K562 (cell line): Measurements from ENCODE around the gene TMEM117. TPM values are rescaled to one million over a fixed set of nuclear protein-coding genes. Genes with fewer than 3 reads are reported as not detected.

ENCODE experiments used
- ATAC-seq: fragments of 200-7000 bp; cut with Tn5 transposase; 3 replicates; pipeline ENCODE4 v1.9.1; 2020; ENCODE audit warnings: moderate library complexity
- BruUV-seq: library from RNA; stranded (reverse); fragments of 400-500 nt; replicated peaks from 2 replicates; lab custom pipeline; 2021; lab: Mats Ljungman, UMichigan
- CTCF ChIA-PET: fragments of 300-600 bp; formaldehyde crosslinking; extraction: SDS; loops from one replicate; lab custom pipeline; 2021; ENCODE audit warnings: low intra/inter-chr PET ratio; lab: Yijun Ruan, JAX
- POLR2A ChIA-PET: fragments of 300-600, 350-650 bp; sonication (Branson Sonifier 250); formaldehyde crosslinking; extraction: SDS; loops from one replicate; lab custom pipeline; 2021; ENCODE audit warnings: antibody characterized with exemption, inconsistent platforms; lab: Yijun Ruan, JAX
- DNase-seq, 4 experiments: peaks; one replicate each; pipeline versions ENCODE4 v3.0.0 to v3.0.0-alpha.2; 2011 to 2018; ENCODE audit warnings: low spot score in 3 of 4, mixed read lengths in 3 of 4; ENCODE audit errors: extremely low read depth in 1 of 4
- FAIRE-seq: peaks from 2 replicates; lab custom pipeline; 2011; peaks lifted over from hg19 to GRCh38; lab: Jason Lieb, UNC
- H2AFZ ChIP-seq: 2 replicates; pipeline ENCODE4 v1.6.0; 2011; ENCODE audit warnings: low read depth, low read length, control low read depth, inconsistent platforms
- H3K27ac ChIP-seq: fragments of 200-600 bp; 3 replicates; pipeline ENCODE4 v1.8.0; 2011; ENCODE audit warnings: low read depth, mild to moderate bottlenecking, control low read depth, inconsistent platforms, low read length, moderate library complexity, mixed read lengths; ENCODE audit errors: extremely low read depth
- H3K27me3 ChIP-seq, 2 experiments: fragments of 300-600 bp in 1 of 2; 2 replicates in 1 of 2; 3 replicates in 1 of 2; pipeline versions ENCODE4 v1.6.0 to v1.8.0; 2011; ENCODE audit warnings: inconsistent platforms in 2 of 2, low read length in 2 of 2, mild to moderate bottlenecking in 1 of 2, mixed read lengths in 1 of 2, moderate library complexity in 1 of 2; ENCODE audit not compliant: control insufficient read depth in 2 of 2, insufficient read depth in 2 of 2
- H3K36me3 ChIP-seq: fragments of 300-600 bp; 3 replicates; pipeline ENCODE4 v1.8.0; 2011; ENCODE audit warnings: mild to moderate bottlenecking, low read length, inconsistent platforms; ENCODE audit not compliant: control insufficient read depth, insufficient read depth
- H3K4me1 ChIP-seq, 2 experiments: fragments of 200-600 bp in 1 of 2; replicated peaks in 1 of 2; 2 replicates in 1 of 2; 3 replicates in 1 of 2; pipeline versions ENCODE4 v1.5.1 to v1.8.0; 2011; ENCODE audit warnings: inconsistent platforms in 2 of 2, low read length in 2 of 2, mild to moderate bottlenecking in 1 of 2, mixed read lengths in 1 of 2, moderate library complexity in 1 of 2; ENCODE audit not compliant: control insufficient read depth in 2 of 2, insufficient read depth in 2 of 2
- H3K4me2 ChIP-seq: 2 replicates; pipeline ENCODE4 v1.6.1; 2011; ENCODE audit warnings: low read length, control low read depth, inconsistent platforms, mixed read lengths; ENCODE audit not compliant: insufficient read depth
- H3K4me3 ChIP-seq: fragments of 200-600 bp; sonication (generic), shearing (Covaris generic); 2 replicates; pipeline ENCODE4 v1.5.1; 2016; ENCODE audit warnings: control low read depth, inconsistent platforms
- H3K79me2 ChIP-seq: fragments of 200-600 bp; 3 replicates; pipeline ENCODE4 v1.8.0; 2011; ENCODE audit warnings: low read length, inconsistent platforms; ENCODE audit not compliant: control insufficient read depth, insufficient read depth
- H3K9ac ChIP-seq, 2 experiments: 2 replicates each; pipeline versions ENCODE4 v1.6.0 to v1.6.1; 2011; ENCODE audit warnings: low read depth in 2 of 2, low read length in 2 of 2, control low read depth in 1 of 2, inconsistent platforms in 1 of 2, mild to moderate bottlenecking in 1 of 2, mixed read lengths in 1 of 2; ENCODE audit not compliant: insufficient read depth in 1 of 2
- H3K9me1 ChIP-seq: one replicate; pipeline ENCODE4 v1.6.0; 2011; ENCODE audit warnings: inconsistent platforms, mild to moderate bottlenecking, low read length, moderate library complexity; ENCODE audit not compliant: control insufficient read depth, insufficient read depth
- H3K9me3 ChIP-seq: replicated peaks from 2 replicates; pipeline ENCODE4 v1.5.1; 2011; ENCODE audit warnings: low read depth, low read length, inconsistent platforms; ENCODE audit not compliant: control insufficient read depth, insufficient read depth
- H4K20me1 ChIP-seq: replicated peaks from 2 replicates; pipeline ENCODE4 v1.6.1; 2011; ENCODE audit warnings: low read length, inconsistent platforms, mixed read lengths; ENCODE audit not compliant: control insufficient read depth, insufficient read depth
- FOS ChIP-seq: IDR thresholded peaks from 3 replicates; pipeline ENCODE4 v1.6.1; 2011; ENCODE audit not compliant: insufficient read length; ENCODE audit errors: extremely low read depth
- KAT2B ChIP-seq: IDR thresholded peaks from one replicate; pipeline ENCODE4 v1.6.1; 2012; ENCODE audit warnings: low read depth, mild to moderate bottlenecking, control low read depth, inconsistent platforms, low read length, moderate library complexity
- MYBL2 ChIP-seq, 2 experiments: fragments of 450-650 bp in 1 of 2; sonication (generic) in 1 of 2; formaldehyde crosslinking in 1 of 2; IDR thresholded peaks; 2 replicates each; pipeline versions ENCODE4 v1.6.1 to v1.8.1; 2017 to 2022; ENCODE audit warnings: borderline replicate concordance in 1 of 2, inconsistent platforms in 1 of 2, low read depth in 1 of 2, mild to moderate bottlenecking in 1 of 2, missing genetic modification reagents in 1 of 2, moderate library complexity in 1 of 2
- NONO ChIP-seq, 2 experiments: fragments of 200-400 bp in 1 of 2; fragments of 450-650 bp in 1 of 2; formaldehyde crosslinking in 1 of 2; IDR thresholded peaks; 2 replicates each; pipeline ENCODE4 v1.6.1; 2017; ENCODE audit warnings: low read depth in 2 of 2, mild to moderate bottlenecking in 2 of 2, moderate library complexity in 2 of 2, low read length in 1 of 2
- NR2C2 ChIP-seq, 2 experiments: fragments of 200-800 bp in 1 of 2; sonication (Bioruptor generic) in 1 of 2; sonication (generic) in 1 of 2; formaldehyde crosslinking in 1 of 2; IDR thresholded peaks; 2 replicates each; pipeline versions ENCODE4 v1.6.1 to v1.8.0; 2016 to 2022; ENCODE audit warnings: mild to moderate bottlenecking in 1 of 2, missing compliant biosample characterization in 1 of 2, missing genetic modification characterization in 1 of 2, missing genetic modification reagents in 1 of 2
- POLR2B ChIP-seq: fragments of 450-650 bp; IDR thresholded peaks from 2 replicates; pipeline ENCODE4 v1.6.1; 2018; ENCODE audit warnings: low read depth; ENCODE audit not compliant: partially characterized antibody
- RBBP5 ChIP-seq: fragments of 200-600 bp; sonication (generic); IDR thresholded peaks from 2 replicates; pipeline ENCODE4 v1.6.1; 2012; ENCODE audit warnings: borderline replicate concordance, mild to moderate bottlenecking, low read length, control low read depth, inconsistent platforms; ENCODE audit not compliant: insufficient read depth, poor library complexity, severe bottlenecking
- ZKSCAN3 ChIP-seq: fragments of 250-450 bp; sonication (Bioruptor Pico); IDR thresholded peaks from 2 replicates; pipeline ENCODE4 v1.4.0; 2020
- ZNF212 ChIP-seq: fragments of 450-650 bp; formaldehyde crosslinking; IDR thresholded peaks from 2 replicates; pipeline ENCODE4 v1.4.0; 2020; ENCODE audit warnings: mild to moderate bottlenecking
- ZNF217 ChIP-seq: sonication (generic); formaldehyde crosslinking; IDR thresholded peaks from 2 replicates; pipeline ENCODE4 v1.8.0; 2022; ENCODE audit warnings: mild to moderate bottlenecking, missing genetic modification reagents
- ZNF586 ChIP-seq: fragments of 450-650 bp; formaldehyde crosslinking; conservative IDR thresholded peaks from 2 replicates; pipeline ENCODE4 v1.4.0; 2020; ENCODE audit warnings: mild to moderate bottlenecking, moderate library complexity
- ZNF668 ChIP-seq: fragments of 250-450 bp; sonication (Bioruptor Pico); IDR thresholded peaks from 2 replicates; pipeline ENCODE4 v1.8.0; 2022; ENCODE audit warnings: mild to moderate bottlenecking, inconsistent platforms
- WGBS: fragments of 100-300 bp; shearing (Covaris generic); methylation state at CpG from one replicate; pipeline ENCODE4 v1.1.6; 2016; ENCODE audit warnings: low coverage, mixed read lengths; ENCODE audit not compliant: insufficient coverage; ENCODE audit errors: missing lambda C conversion rate; 5-methylcytosine and 5-hydroxymethylcytosine counted together
- in situ Hi-C: fragments of 300-500 bp; cut with MboI; formaldehyde crosslinking; loops from 4 replicates; pipeline ENCODE4 v1.15.0; 2018; ENCODE audit warnings: inconsistent platforms, mixed read lengths
- intact Hi-C: fragments of 100-400 bp; cut with micrococcal nuclease; formaldehyde crosslinking; loops from 2 replicates; pipeline ENCODE4 v1.14.2; 2022
- polyA plus RNA-seq, 8 experiments: library from polyadenylated mRNA; depleted of rRNA in 4 of 8; stranded (reverse) in 5 of 8; unstranded in 3 of 8; fragments of >200 nt; fragmentation: Nextera tagmentation in 2 of 8; fragmentation: Illumina TruSeq in 1 of 8; extraction: Ambion mirVana in 2 of 8; extraction: Trizol in 1 of 8; gene quantifications; 2 replicates each; pipeline versions ENCODE4 v1.2.1 to v1.2.3, GENCODE V29; 2011 to 2014; ENCODE audit warnings: inconsistent platforms in 1 of 8, missing spikeins in 1 of 8
- total RNA-seq, 7 experiments: library from RNA; depleted of rRNA in 6 of 7; stranded (reverse); fragments of >200 nt in 6 of 7; fragmentation: Illumina TruSeq in 2 of 7; extraction: Trizol in 2 of 7; gene quantifications; 2 replicates each; pipeline versions ENCODE4 v1.2.1 to v1.2.3, GENCODE V29; 2011 to 2021; ENCODE audit warnings: low replicate concordance in 1 of 7
- TF ChIP-seq, protein P1 (sequence below): fragments of 450-650 bp; formaldehyde crosslinking; IDR thresholded peaks from 2 replicates; pipeline ENCODE4 v1.4.0; 2020; ENCODE audit warnings: mild to moderate bottlenecking, moderate library complexity
- TF ChIP-seq, protein P2 (sequence below): fragments of 200-800 bp; sonication (Bioruptor generic); IDR thresholded peaks from 2 replicates; pipeline ENCODE4 v1.6.1; 2017; ENCODE audit warnings: missing genetic modification characterization, missing compliant biosample characterization
- TF ChIP-seq, protein P3 (sequence below): fragments of 250-450 bp; sonication (Bioruptor Pico); IDR thresholded peaks from 2 replicates; pipeline ENCODE4 v1.5.0; 2021
- TF ChIP-seq, protein P4 (sequence below): IDR thresholded peaks from 2 replicates; pipeline ENCODE4 v1.6.1; 2011; ENCODE audit not compliant: insufficient read length; ENCODE audit errors: extremely low read depth

The TMEM117 gene
- total and polyA plus RNA-seq, 9 of the 15 experiments (the other 6 are each of a cell fraction or from before 2014, with no cell fraction given) = 0.31 to 2.8 (median 1.0) TPM

DNA sequence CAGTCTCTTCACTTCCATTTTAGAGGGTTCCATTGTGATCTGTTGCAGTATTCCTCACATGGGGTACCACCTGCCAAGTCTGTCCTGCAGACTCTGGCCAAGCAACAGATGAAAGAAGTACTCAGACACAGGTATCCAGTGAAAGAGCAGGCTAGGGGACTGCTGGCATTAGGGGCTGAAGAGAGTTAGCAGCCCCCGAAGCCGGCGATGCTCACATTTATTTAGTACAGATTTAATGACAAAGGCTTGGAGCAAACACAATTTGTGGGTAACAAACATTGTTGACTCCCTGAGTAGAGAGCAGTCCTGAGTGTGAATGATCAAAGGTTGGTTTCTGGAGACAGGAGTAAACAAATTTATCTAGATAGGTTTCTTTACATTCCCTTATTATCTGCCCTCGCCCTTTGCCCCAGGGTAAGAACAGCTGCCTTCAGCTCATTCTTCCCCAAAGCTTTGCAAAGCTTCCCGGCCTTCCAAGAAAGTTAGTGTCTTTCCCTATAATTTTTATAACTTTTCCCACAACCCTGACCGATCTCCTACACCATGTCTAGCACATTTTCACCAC, 144.8 kb downstream of the TMEM117 start:
- Histone ChIP-seq H3K27me3 (no peaks in the 10 kb centered on the region), H3K9ac (no peak overlapping the region), H3K9me1 (no peaks in the 10 kb centered on the region), H3K4me2 (no peak overlapping the region), H3K4me1 (no peaks in the 10 kb centered on the region), H3K79me2 (no peaks in the 10 kb centered on the region), H3K4me3 (no peak overlapping the region), H3K9me3 (no peaks in the 10 kb centered on the region), H2AFZ (no peak overlapping the region), H3K36me3 (no peaks in the 10 kb centered on the region), H3K27ac (no peak overlapping the region), H4K20me1 (no peaks in the 10 kb centered on the region)
- CTCF ChIA-PET = no interaction called here
- DNase-seq = no peak
- in situ Hi-C loops (no loop called here), intact Hi-C loops (no loop called here)
- no peak for FAIRE-seq
- WGBS = 0% methylated on average over 6 of the region's 6 CpGs
- ATAC-seq = no peak
- POLR2A ChIA-PET = no interaction called here
- BruUV-seq = no TSS peak
- TF ChIP-seq, protein P1, sequence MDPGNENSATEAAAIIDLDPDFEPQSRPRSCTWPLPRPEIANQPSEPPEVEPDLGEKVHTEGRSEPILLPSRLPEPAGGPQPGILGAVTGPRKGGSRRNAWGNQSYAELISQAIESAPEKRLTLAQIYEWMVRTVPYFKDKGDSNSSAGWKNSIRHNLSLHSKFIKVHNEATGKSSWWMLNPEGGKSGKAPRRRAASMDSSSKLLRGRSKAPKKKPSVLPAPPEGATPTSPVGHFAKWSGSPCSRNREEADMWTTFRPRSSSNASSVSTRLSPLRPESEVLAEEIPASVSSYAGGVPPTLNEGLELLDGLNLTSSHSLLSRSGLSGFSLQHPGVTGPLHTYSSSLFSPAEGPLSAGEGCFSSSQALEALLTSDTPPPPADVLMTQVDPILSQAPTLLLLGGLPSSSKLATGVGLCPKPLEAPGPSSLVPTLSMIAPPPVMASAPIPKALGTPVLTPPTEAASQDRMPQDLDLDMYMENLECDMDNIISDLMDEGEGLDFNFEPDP (CRISPR knock-in tag) = no peak
- TF ChIP-seq, protein P2, sequence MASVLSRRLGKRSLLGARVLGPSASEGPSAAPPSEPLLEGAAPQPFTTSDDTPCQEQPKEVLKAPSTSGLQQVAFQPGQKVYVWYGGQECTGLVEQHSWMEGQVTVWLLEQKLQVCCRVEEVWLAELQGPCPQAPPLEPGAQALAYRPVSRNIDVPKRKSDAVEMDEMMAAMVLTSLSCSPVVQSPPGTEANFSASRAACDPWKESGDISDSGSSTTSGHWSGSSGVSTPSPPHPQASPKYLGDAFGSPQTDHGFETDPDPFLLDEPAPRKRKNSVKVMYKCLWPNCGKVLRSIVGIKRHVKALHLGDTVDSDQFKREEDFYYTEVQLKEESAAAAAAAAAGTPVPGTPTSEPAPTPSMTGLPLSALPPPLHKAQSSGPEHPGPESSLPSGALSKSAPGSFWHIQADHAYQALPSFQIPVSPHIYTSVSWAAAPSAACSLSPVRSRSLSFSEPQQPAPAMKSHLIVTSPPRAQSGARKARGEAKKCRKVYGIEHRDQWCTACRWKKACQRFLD (CRISPR knock-in tag) = no peak
- TF ChIP-seq RBBP5 (no peak), ZNF668 (no peak), KAT2B (no peak), ZKSCAN3 (CRISPR knock-in tag) (no peak), ZNF586 (no peak), ZNF217 (CRISPR knock-in tag) (no peak), FOS (no peak), ZNF212 (no peak), MYBL2 (IDR thresholded peaks at IDR 0.05; ENCODE audit: low read depth) (no peak), MYBL2 (CRISPR knock-in tag; IDR thresholded peaks at IDR 0.05; ENCODE audit: borderline replicate concordance) (no peak), NR2C2 (CRISPR knock-in tag; IDR thresholded peaks at IDR 0.05) (no peak), NR2C2 (tag; IDR thresholded peaks at IDR 0.05) (no peak), POLR2B (no peak), NONO (IDR thresholded peaks at IDR 0.05; ENCODE audit: low read depth in 2 of 2, low read length in 1 of 2) (no peak)
- TF ChIP-seq, protein P3, sequence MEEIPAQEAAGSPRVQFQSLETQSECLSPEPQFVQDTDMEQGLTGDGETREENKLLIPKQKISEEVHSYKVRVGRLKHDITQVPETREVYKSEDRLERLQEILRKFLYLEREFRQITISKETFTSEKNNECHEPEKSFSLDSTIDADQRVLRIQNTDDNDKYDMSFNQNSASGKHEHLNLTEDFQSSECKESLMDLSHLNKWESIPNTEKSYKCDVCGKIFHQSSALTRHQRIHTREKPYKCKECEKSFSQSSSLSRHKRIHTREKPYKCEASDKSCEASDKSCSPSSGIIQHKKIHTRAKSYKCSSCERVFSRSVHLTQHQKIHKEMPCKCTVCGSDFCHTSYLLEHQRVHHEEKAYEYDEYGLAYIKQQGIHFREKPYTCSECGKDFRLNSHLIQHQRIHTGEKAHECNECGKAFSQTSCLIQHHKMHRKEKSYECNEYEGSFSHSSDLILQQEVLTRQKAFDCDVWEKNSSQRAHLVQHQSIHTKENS (CRISPR knock-in tag) = no peak
- TF ChIP-seq, protein P4, sequence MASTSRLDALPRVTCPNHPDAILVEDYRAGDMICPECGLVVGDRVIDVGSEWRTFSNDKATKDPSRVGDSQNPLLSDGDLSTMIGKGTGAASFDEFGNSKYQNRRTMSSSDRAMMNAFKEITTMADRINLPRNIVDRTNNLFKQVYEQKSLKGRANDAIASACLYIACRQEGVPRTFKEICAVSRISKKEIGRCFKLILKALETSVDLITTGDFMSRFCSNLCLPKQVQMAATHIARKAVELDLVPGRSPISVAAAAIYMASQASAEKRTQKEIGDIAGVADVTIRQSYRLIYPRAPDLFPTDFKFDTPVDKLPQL = no peak
